PFSK-1 (cell line): ENCODE measurements around the gene TNNI3K.

Source experiments
- FOXP2 ChIP-seq: optimal IDR thresholded peaks from 2 replicates; pipeline ENCODE3; 2011; ENCODE audit warnings: borderline replicate concordance, control low read depth, inconsistent platforms; ENCODE audit not compliant: insufficient read depth; ENCODE audit errors: extremely low read length, extremely low read depth
- POLR2AphosphoS5 ChIP-seq: IDR thresholded peaks from 2 replicates; pipeline ENCODE4 v1.6.1; 2012; ENCODE audit warnings: low read depth, mild to moderate bottlenecking, control low read depth, low read length, moderate library complexity
- REST ChIP-seq, 2 experiments: IDR thresholded peaks; 2 replicates each; pipeline versions ENCODE4 v1.6.1 to v1.8.0; 2011 to 2012; ENCODE audit warnings: low read depth in 2 of 2, low read length in 2 of 2, control low read depth in 1 of 2, inconsistent platforms in 1 of 2, mild to moderate bottlenecking in 1 of 2, moderate library complexity in 1 of 2; ENCODE audit not compliant: insufficient read depth in 1 of 2
- SIN3A ChIP-seq: IDR thresholded peaks from 2 replicates; pipeline ENCODE4 v1.6.1; 2012; ENCODE audit warnings: mild to moderate bottlenecking, low read length, moderate library complexity, borderline replicate concordance; ENCODE audit not compliant: insufficient read depth
- TAF1 ChIP-seq: IDR thresholded peaks from 2 replicates; pipeline ENCODE4 v1.6.1; 2012; ENCODE audit warnings: low read length, control low read depth, borderline replicate concordance; ENCODE audit not compliant: insufficient read depth

- TF ChIP-seq POLR2AphosphoS5, result no peak
- TF ChIP-seq REST (IDR thresholded peaks at IDR 0.05; ENCODE audit: insufficient read depth in 1 of 2, low read depth in 2 of 2, low read length in 2 of 2), result no peak
- no peak for TF ChIP-seq SIN3A
- TF ChIP-seq FOXP2, result no peak
- TF ChIP-seq TAF1, result no peak
Observed at GRCh38 chr1:74486036-74486435, 250.8 kb downstream of the TNNI3K start.
